Coronary artery (tissue), 2 donors: ENCODE results near the gene DIS3L2.

Experiments
- DNase-seq: peaks from one replicate; pipeline ENCODE4 v3.0.0-alpha.2; 2017; ENCODE audit warnings: low spot score
- H3K27ac ChIP-seq, 2 donors: fragments of 200-600 bp; sonication (generic); one replicate each; pipeline ENCODE4 v1.5.1; 2016 to 2019
- H3K4me3 ChIP-seq: fragments of 200-600 bp; sonication (generic); 2 replicates; pipeline ENCODE4 v1.5.1; 2016; ENCODE audit warnings: mild to moderate bottlenecking, moderate library complexity
- CTCF ChIP-seq: fragments of 200-600 bp; sonication (generic); IDR thresholded peaks from one replicate; pipeline ENCODE4 v1.5.1; 2019; ENCODE audit warnings: antibody characterized with exemption

The DIS3L2 gene

GRCh38 chr2:232340171-232340935 is 378.8 kb downstream of the DIS3L2 start:
- no peak overlapping the region for H3K27ac ChIP-seq
- no peak for DNase-seq
- no peak for TF ChIP-seq CTCF
- no peak overlapping the region for H3K4me3 ChIP-seq

- no peak for TF ChIP-seq CTCF
- DNase-seq: no peak
Observed at GRCh38 chr2:232341061-232341738, 379.7 kb downstream of the DIS3L2 start.

GRCh38 chr2:232341739-232342126 is 380.2 kb downstream of the DIS3L2 start:
- no peak overlapping the region for H3K4me3 ChIP-seq
- H3K27ac ChIP-seq: no peak overlapping the region
- TF ChIP-seq CTCF: no peak
- no peak for DNase-seq

More at GRCh38 chr2:232341061-232341738, 379.7 kb downstream of the DIS3L2 start:
- no peak overlapping the region for H3K4me3 ChIP-seq
- no peak overlapping the region for H3K27ac ChIP-seq

- Histone ChIP-seq H3K27ac (no peak overlapping the region), H3K4me3 (no peak overlapping the region)
- no peak for TF ChIP-seq CTCF
- DNase-seq: no peak
Observed at GRCh38 chr2:232342635-232343565, 381.4 kb downstream of the DIS3L2 start.

GRCh38 chr2:232343821-232344220 is 382.3 kb downstream of the DIS3L2 start:
- Histone ChIP-seq H3K27ac (no peak overlapping the region), H3K4me3 (no peak overlapping the region)
- DNase-seq: no peak
- no peak for TF ChIP-seq CTCF

- H3K4me3 ChIP-seq: no peak overlapping the region
- H3K27ac ChIP-seq: no peak overlapping the region
- no peak for TF ChIP-seq CTCF
- DNase-seq: no peak
Observed at GRCh38 chr2:232345251-232345650, 383.7 kb downstream of the DIS3L2 start.
